Activated CD8-positive, alpha-beta memory T cell treated with anti-CD3 and anti-CD28 coated beads for 4 hours (primary cell): ENCODE results near the gene TMPRSS6.

Source experiments
- DNase-seq, 2 donors: peaks; one replicate each; pipeline ENCODE4 v3.0.0-alpha.2; 2020; ENCODE audit warnings: low read depth in 2 of 2

TMPRSS6 gene

GRCh38 chr22:37140686-37141323, 31.3 kb upstream of the TMPRSS6 start:
- no peak for DNase-seq

- no peak for DNase-seq
Observed at GRCh38 chr22:37139762-37140161, 30.2 kb upstream of the TMPRSS6 start.

- no peak for DNase-seq
Observed at GRCh38 chr22:37138849-37139561, 29.5 kb upstream of the TMPRSS6 start.

GRCh38 chr22:37137903-37138665, 28.6 kb upstream of the TMPRSS6 start:
- no peak for DNase-seq

- DNase-seq = no peak
Observed at GRCh38 chr22:37137131-37137530, 27.6 kb upstream of the TMPRSS6 start.

GRCh38 chr22:37135023-37135422, 25.5 kb upstream of the TMPRSS6 start:
- no peak for DNase-seq

GRCh38 chr22:37133304-37134018, 23.9 kb upstream of the TMPRSS6 start:
- DNase-seq = no peak

- DNase-seq = no peak
Observed at GRCh38 chr22:37132773-37133172, 23.3 kb upstream of the TMPRSS6 start.

- no peak for DNase-seq
Observed at GRCh38 chr22:37129866-37130441, 20.4 kb upstream of the TMPRSS6 start.

GRCh38 chr22:37128555-37129281, 19.2 kb upstream of the TMPRSS6 start:
- DNase-seq = no peak

GRCh38 chr22:37127350-37127878, 17.9 kb upstream of the TMPRSS6 start:
- DNase-seq = no peak

- no peak for DNase-seq
Observed at GRCh38 chr22:37126882-37127281, 17.4 kb upstream of the TMPRSS6 start.

- no peak for DNase-seq
Observed at GRCh38 chr22:37126383-37126782, 16.9 kb upstream of the TMPRSS6 start.

GRCh38 chr22:37123649-37124048, 14.1 kb upstream of the TMPRSS6 start:
- DNase-seq = no peak

GRCh38 chr22:37122598-37123180, 13.2 kb upstream of the TMPRSS6 start:
- DNase-seq = no peak

GRCh38 chr22:37121887-37122591, 12.5 kb upstream of the TMPRSS6 start:
- DNase-seq = peak; percentile 80 to 92

- no peak for DNase-seq
Observed at GRCh38 chr22:37120569-37121340, 11.2 kb upstream of the TMPRSS6 start.

- no peak for DNase-seq
Observed at GRCh38 chr22:37119872-37120271, 10.4 kb upstream of the TMPRSS6 start.

- no peak for DNase-seq
Observed at GRCh38 chr22:37118083-37118482, 8.6 kb upstream of the TMPRSS6 start.
